ENCODE data around the gene FASLG.

GRCh38 chr1:172708452-172708851, 49.5 kb downstream of the FASLG start:
- TF ChIP-seq GATA2 (IDR thresholded peaks at IDR 0.05; ENCODE audit: low read depth, low read length) (no peak), GATA3 (IDR thresholded peaks at IDR 0.05; ENCODE audit: low read depth, low read length) (no peak)
